Thoracic aorta endothelial cell (primary cell): Measurements from ENCODE around the gene RSPH10B2. TPM values are rescaled to one million over a fixed set of nuclear protein-coding genes. Genes with fewer than 3 reads are reported as not detected.

Source experiments
- total RNA-seq: library from RNA; depleted of rRNA; stranded (reverse); fragments of >200 nt; gene quantifications from 2 replicates; pipeline ENCODE4 v1.2.3, GENCODE V29; 2012

RSPH10B2 gene
- total RNA-seq = not detected in 2 replicates

DNA sequence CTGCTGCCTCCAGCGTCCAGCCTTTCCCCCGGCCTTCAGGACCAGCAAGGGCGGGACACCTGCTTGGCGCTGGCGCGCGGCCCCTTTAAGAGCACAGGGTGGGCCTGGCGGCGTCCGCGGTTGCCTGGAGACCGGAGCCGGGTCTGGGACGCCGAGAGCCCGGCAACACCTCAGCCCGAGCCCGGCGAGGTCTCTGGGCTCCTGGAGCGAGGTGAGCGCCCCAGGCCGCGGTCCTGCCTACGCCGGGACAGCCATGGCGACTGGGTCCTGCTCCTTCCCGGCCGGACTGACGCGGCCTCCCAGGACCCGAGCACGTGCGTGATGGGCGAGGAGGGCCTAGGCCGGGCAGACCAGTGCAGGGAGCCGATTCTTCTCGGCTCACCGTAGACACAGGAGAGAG is at the start of gene RSPH10B2:
Gene RSPH10B2 (plus strand): TSS at position 140 of the 400 bp plus-strand sequence. CDS start 3,575 bp downstream, outside the sequence.

GRCh38 chr7:6706666-6707407 is 47.1 kb upstream of the RSPH10B2 start, which contains the start of gene ZNF12:
ZNF12 (minus strand) TSS chr7:6706947; CDS start chr7:6705173, 1,774 bp downstream.

GRCh38 chr7:6826151-6826550 is 72.2 kb downstream of the RSPH10B2 start, which contains the start of gene CCZ1B:
CCZ1B (minus strand) TSS chr7:6826275; CDS start chr7:6826197, 78 bp downstream.

Other genes with a start within 250 kb of the RSPH10B2 start
- not detected in 2 replicates for gene GRID2IP, start 202.6 kb upstream of the RSPH10B2 start, total RNA-seq
- 30.7 and 33.9 TPM in 2 replicates for gene ZDHHC4, start 176.6 kb upstream of the RSPH10B2 start, total RNA-seq
- 19.2 and 26.7 TPM in 2 replicates for gene INTS15, start 164.1 kb upstream of the RSPH10B2 start, total RNA-seq
- 0.13 and 0.14 TPM in 2 replicates for gene ZNF853, start 138.5 kb upstream of the RSPH10B2 start, total RNA-seq
- gene ZNF316, start 116.8 kb upstream of the RSPH10B2 start, total RNA-seq = 11.1 and 13.0 TPM in 2 replicates
- gene ZNF12, start 47.2 kb upstream of the RSPH10B2 start, total RNA-seq = 20.2 and 21.3 TPM in 2 replicates
- gene CCZ1B, start 72.2 kb downstream of the RSPH10B2 start, total RNA-seq = 69.1 and 113 TPM in 2 replicates